ENCODE data around the gene SPACA9. TPM values are rescaled to one million over a fixed set of nuclear protein-coding genes. Genes with fewer than 3 reads are reported as not detected.

Gene SPACA9
- polyA plus RNA-seq, 3 donors from 2014 or later, result 1.6 to 6.5 (median 2.4) TPM

GRCh38 chr9:132854832-132855231 lies 23.9 kb upstream of the SPACA9 start:
- Mint-ChIP-seq H3K36me3 (no peaks in the 10 kb centered on the region), H3K9me3 (no peaks in the 10 kb centered on the region), H3K4me3 (peak overlapping the region in 3 of 5 donors; percentile 12 to 50 (median 30)), H3K4me1 (peaks cover 15 to 20% of the 10 kb centered on the region in 2 donors), H3K27ac (peak overlapping the region in 1 of 6 donors; percentile 19), H3K27me3 (ENCODE audit: low read depth in 3 of 3) (peaks cover 0 to 4% (median 0%) of the 10 kb centered on the region in 3 donors)
- DNase-seq, result no peak

- H3K9me3 Mint-ChIP-seq, result no peaks in the 10 kb centered on the region
- DNase-seq, result no peak
- peaks cover 0 to 4% (median 0%) of the 10 kb centered on the region in 3 donors for H3K27me3 Mint-ChIP-seq (ENCODE audit: low read depth in 3 of 3)
- H3K4me1 Mint-ChIP-seq, result peaks cover 11 to 14% of the 10 kb centered on the region in 2 donors
- no peak overlapping the region for H3K4me3 Mint-ChIP-seq
- H3K27ac Mint-ChIP-seq, result no peak overlapping the region
- no peaks in the 10 kb centered on the region for H3K36me3 Mint-ChIP-seq
Measured at GRCh38 chr9:132855904-132856303, 22.8 kb upstream of the SPACA9 start.

GRCh38 chr9:132857031-132857430 lies 21.7 kb upstream of the SPACA9 start:
- Mint-ChIP-seq H3K4me3 (no peak overlapping the region), H3K27ac (no peak overlapping the region), H3K36me3 (no peaks in the 10 kb centered on the region), H3K27me3 (ENCODE audit: low read depth in 3 of 3) (peaks cover 0 to 4% (median 0%) of the 10 kb centered on the region in 3 donors), H3K4me1 (peaks cover 7 to 11% of the 10 kb centered on the region in 2 donors), H3K9me3 (no peaks in the 10 kb centered on the region)
- DNase-seq, result no peak

- H3K27ac Mint-ChIP-seq, result no peak overlapping the region
- H3K4me3 Mint-ChIP-seq, result no peak overlapping the region
- no peaks in the 10 kb centered on the region for H3K9me3 Mint-ChIP-seq
- H3K27me3 Mint-ChIP-seq (ENCODE audit: low read depth in 3 of 3), result peaks cover 0 to 4% (median 0%) of the 10 kb centered on the region in 3 donors
- H3K4me1 Mint-ChIP-seq, result peaks cover 7 to 11% of the 10 kb centered on the region in 2 donors
- no peak for DNase-seq
- no peaks in the 10 kb centered on the region for H3K36me3 Mint-ChIP-seq
Measured at GRCh38 chr9:132857616-132858342, 20.9 kb upstream of the SPACA9 start.

GRCh38 chr9:132858751-132859150 lies 19.9 kb upstream of the SPACA9 start:
- Mint-ChIP-seq H3K36me3 (no peaks in the 10 kb centered on the region), H3K27ac (no peak overlapping the region), H3K9me3 (no peaks in the 10 kb centered on the region), H3K27me3 (ENCODE audit: low read depth in 3 of 3) (peaks cover 0 to 3% (median 0%) of the 10 kb centered on the region in 3 donors), H3K4me3 (no peak overlapping the region), H3K4me1 (peaks cover 7 to 11% of the 10 kb centered on the region in 2 donors)
- DNase-seq, result no peak

- Mint-ChIP-seq H3K9me3 (no peaks in the 10 kb centered on the region), H3K4me3 (no peak overlapping the region), H3K4me1 (no peaks in the 10 kb centered on the region), H3K36me3 (no peaks in the 10 kb centered on the region), H3K27me3 (ENCODE audit: low read depth in 3 of 3) (peaks cover 0 to 4% (median 2%) of the 10 kb centered on the region in 3 donors), H3K27ac (no peak overlapping the region)
- DNase-seq, result no peak
Measured at GRCh38 chr9:132861666-132862065, 17.0 kb upstream of the SPACA9 start.

- no peak overlapping the region for H3K27ac Mint-ChIP-seq
- H3K4me1 Mint-ChIP-seq, result no peaks in the 10 kb centered on the region
- H3K9me3 Mint-ChIP-seq, result no peaks in the 10 kb centered on the region
- H3K36me3 Mint-ChIP-seq, result no peaks in the 10 kb centered on the region
- no peak for DNase-seq
- H3K4me3 Mint-ChIP-seq, result no peak overlapping the region
- H3K27me3 Mint-ChIP-seq (ENCODE audit: low read depth in 3 of 3), result peaks cover 0 to 4% (median 2%) of the 10 kb centered on the region in 3 donors
Measured at GRCh38 chr9:132862533-132862932, 16.2 kb upstream of the SPACA9 start.

- H3K36me3 Mint-ChIP-seq, result no peaks in the 10 kb centered on the region
- no peak for DNase-seq
- peaks cover 0 to 4% (median 3%) of the 10 kb centered on the region in 3 donors for H3K27me3 Mint-ChIP-seq (ENCODE audit: low read depth in 3 of 3)
- H3K4me1 Mint-ChIP-seq, result no peaks in the 10 kb centered on the region
- no peak overlapping the region for H3K27ac Mint-ChIP-seq
- H3K9me3 Mint-ChIP-seq, result no peaks in the 10 kb centered on the region
- no peak overlapping the region for H3K4me3 Mint-ChIP-seq
Measured at GRCh38 chr9:132863096-132863495, 15.6 kb upstream of the SPACA9 start.

GRCh38 chr9:132864277-132864676 lies 14.4 kb upstream of the SPACA9 start:
- no peaks in the 10 kb centered on the region for H3K4me1 Mint-ChIP-seq
- no peak for DNase-seq
- H3K9me3 Mint-ChIP-seq, result no peaks in the 10 kb centered on the region
- H3K27ac Mint-ChIP-seq, result no peak overlapping the region
- H3K36me3 Mint-ChIP-seq, result no peaks in the 10 kb centered on the region
- H3K4me3 Mint-ChIP-seq, result no peak overlapping the region
- peaks cover 0 to 4% (median 3%) of the 10 kb centered on the region in 3 donors for H3K27me3 Mint-ChIP-seq (ENCODE audit: low read depth in 3 of 3)

GRCh38 chr9:132864691-132865090 lies 14.0 kb upstream of the SPACA9 start:
- Mint-ChIP-seq H3K4me3 (no peak overlapping the region), H3K36me3 (no peaks in the 10 kb centered on the region), H3K4me1 (no peaks in the 10 kb centered on the region), H3K9me3 (no peaks in the 10 kb centered on the region), H3K27me3 (ENCODE audit: low read depth in 3 of 3) (peaks cover 0 to 4% (median 3%) of the 10 kb centered on the region in 3 donors), H3K27ac (no peak overlapping the region)
- no peak for DNase-seq

- no peak overlapping the region for H3K4me3 Mint-ChIP-seq
- no peaks in the 10 kb centered on the region for H3K9me3 Mint-ChIP-seq
- peaks cover 0 to 8% (median 3%) of the 10 kb centered on the region in 3 donors for H3K27me3 Mint-ChIP-seq (ENCODE audit: low read depth in 3 of 3)
- H3K27ac Mint-ChIP-seq, result no peak overlapping the region
- no peaks in the 10 kb centered on the region for H3K4me1 Mint-ChIP-seq
- no peaks in the 10 kb centered on the region for H3K36me3 Mint-ChIP-seq
- no peak for DNase-seq
Measured at GRCh38 chr9:132866898-132867297, 11.8 kb upstream of the SPACA9 start.

- H3K9me3 Mint-ChIP-seq, result no peaks in the 10 kb centered on the region
- no peak overlapping the region for H3K4me3 Mint-ChIP-seq
Measured at GRCh38 chr9:132869266-132869665, 9.4 kb upstream of the SPACA9 start.

GRCh38 chr9:132873403-132873802 lies 5.3 kb upstream of the SPACA9 start:
- Mint-ChIP-seq H3K27ac (peak overlapping the region in 3 of 6 donors; percentile 46 to 71 (median 48)), H3K27me3 (ENCODE audit: low read depth in 3 of 3) (peaks cover 1 to 9% (median 3%) of the 10 kb centered on the region in 3 donors), H3K4me3 (peak overlapping the region in 4 of 5 donors; percentile 15 to 59 (median 39)), H3K4me1 (peaks cover 1 to 7% of the 10 kb centered on the region in 2 donors), H3K9me3 (no peaks in the 10 kb centered on the region), H3K36me3 (no peaks in the 10 kb centered on the region)
- no peak for DNase-seq

More at GRCh38 chr9:132869266-132869665, 9.4 kb upstream of the SPACA9 start:
- H3K4me1 Mint-ChIP-seq, result peaks cover 0 to 7% of the 10 kb centered on the region in 2 donors
- H3K36me3 Mint-ChIP-seq, result no peaks in the 10 kb centered on the region
- DNase-seq, result no peak
- no peak overlapping the region for H3K27ac Mint-ChIP-seq
- H3K27me3 Mint-ChIP-seq (ENCODE audit: low read depth in 3 of 3), result peaks cover 0 to 8% (median 4%) of the 10 kb centered on the region in 3 donors

GRCh38 chr9:132875159-132875558 lies 3.5 kb upstream of the SPACA9 start:
- peaks cover 1 to 14% (median 10%) of the 10 kb centered on the region in 3 donors for H3K27me3 Mint-ChIP-seq (ENCODE audit: low read depth in 3 of 3)
- DNase-seq, result no peak
- peaks cover 10 to 20% of the 10 kb centered on the region in 2 donors for H3K4me1 Mint-ChIP-seq
- peak overlapping the region in 1 of 5 donors; percentile 35 for H3K4me3 Mint-ChIP-seq
- H3K36me3 Mint-ChIP-seq, result no peaks in the 10 kb centered on the region
- H3K9me3 Mint-ChIP-seq, result no peaks in the 10 kb centered on the region
- H3K27ac Mint-ChIP-seq, result no peak overlapping the region
